Fibroblast of the aortic adventitia (primary cell): ENCODE results near the gene GPC5. TPM values are rescaled to one million over a fixed set of nuclear protein-coding genes. Genes with fewer than 3 reads are reported as not detected.
"Not testable (repeated sequence)": the region's sequence is repeated elsewhere in the genome, so short reads cannot be mapped to it uniquely, and the experiment has no call there.

Source experiments
- DNase-seq: peaks from one replicate; pipeline ENCODE4 v3.0.0-alpha.2; 2010; ENCODE audit warnings: low read depth
- H3K4me3 ChIP-seq: 2 replicates; pipeline ENCODE4 v1.5.1; 2011; ENCODE audit warnings: low read depth, mild to moderate bottlenecking, control low read depth, low read length, moderate library complexity
- total RNA-seq: library from RNA; depleted of rRNA; stranded (reverse); fragments of >200 nt; gene quantifications from 2 replicates; pipeline ENCODE4 v1.2.3, GENCODE V29; 2012; ENCODE audit warnings: low replicate concordance
- TF ChIP-seq, protein P1 (sequence below): IDR thresholded peaks from 2 replicates; pipeline ENCODE4 v1.5.1; 2011; ENCODE audit warnings: mild to moderate bottlenecking, low read length, control low read depth, inconsistent platforms; ENCODE audit not compliant: insufficient read depth

Gene GPC5
- total RNA-seq, 1 donor: 0.18 TPM

DNA sequence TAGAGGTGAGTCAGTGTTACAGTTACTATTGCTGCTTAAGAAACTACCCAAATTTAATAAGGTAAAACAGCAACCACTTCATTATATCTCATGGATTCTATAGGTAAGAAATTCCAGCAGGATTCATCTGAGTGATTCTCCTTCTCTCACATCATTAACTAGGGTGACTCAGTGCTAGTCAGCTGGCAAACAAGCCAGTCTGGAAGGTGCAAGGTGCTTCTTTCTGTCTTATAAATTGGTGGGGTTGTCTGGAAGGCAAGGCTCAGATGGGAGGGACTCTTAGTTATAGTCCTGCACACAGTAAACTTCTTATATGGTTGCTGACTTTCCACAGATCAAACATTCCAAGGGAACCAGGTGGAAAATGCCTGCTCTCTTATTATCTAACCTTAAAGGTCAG lies 484.5 kb downstream of the GPC5 start:
- H3K4me3 ChIP-seq: no peak overlapping the region
- no peak for DNase-seq
- TF ChIP-seq, protein P1, sequence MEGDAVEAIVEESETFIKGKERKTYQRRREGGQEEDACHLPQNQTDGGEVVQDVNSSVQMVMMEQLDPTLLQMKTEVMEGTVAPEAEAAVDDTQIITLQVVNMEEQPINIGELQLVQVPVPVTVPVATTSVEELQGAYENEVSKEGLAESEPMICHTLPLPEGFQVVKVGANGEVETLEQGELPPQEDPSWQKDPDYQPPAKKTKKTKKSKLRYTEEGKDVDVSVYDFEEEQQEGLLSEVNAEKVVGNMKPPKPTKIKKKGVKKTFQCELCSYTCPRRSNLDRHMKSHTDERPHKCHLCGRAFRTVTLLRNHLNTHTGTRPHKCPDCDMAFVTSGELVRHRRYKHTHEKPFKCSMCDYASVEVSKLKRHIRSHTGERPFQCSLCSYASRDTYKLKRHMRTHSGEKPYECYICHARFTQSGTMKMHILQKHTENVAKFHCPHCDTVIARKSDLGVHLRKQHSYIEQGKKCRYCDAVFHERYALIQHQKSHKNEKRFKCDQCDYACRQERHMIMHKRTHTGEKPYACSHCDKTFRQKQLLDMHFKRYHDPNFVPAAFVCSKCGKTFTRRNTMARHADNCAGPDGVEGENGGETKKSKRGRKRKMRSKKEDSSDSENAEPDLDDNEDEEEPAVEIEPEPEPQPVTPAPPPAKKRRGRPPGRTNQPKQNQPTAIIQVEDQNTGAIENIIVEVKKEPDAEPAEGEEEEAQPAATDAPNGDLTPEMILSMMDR: no peak

DNA sequence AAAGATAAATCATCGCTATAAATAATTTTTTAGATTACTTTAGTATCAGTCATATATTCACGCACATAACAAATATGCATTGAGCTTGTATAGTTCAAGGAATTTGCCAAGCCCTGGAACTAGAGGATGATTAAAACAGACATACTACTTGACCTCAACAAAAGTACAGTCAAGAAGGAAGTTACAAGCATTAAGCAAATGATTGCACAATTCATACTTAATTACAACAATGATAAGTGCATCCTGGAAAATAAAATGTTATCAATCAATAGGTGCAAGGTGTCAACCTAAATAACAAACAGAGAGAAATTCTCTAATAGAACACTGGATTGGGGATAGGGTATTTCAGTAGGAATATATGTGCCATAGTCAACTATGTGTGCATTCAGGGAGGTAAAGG lies 491.2 kb downstream of the GPC5 start:
- no peak overlapping the region for H3K4me3 ChIP-seq
- no peak for DNase-seq
- TF ChIP-seq, protein P1: no peak

DNA sequence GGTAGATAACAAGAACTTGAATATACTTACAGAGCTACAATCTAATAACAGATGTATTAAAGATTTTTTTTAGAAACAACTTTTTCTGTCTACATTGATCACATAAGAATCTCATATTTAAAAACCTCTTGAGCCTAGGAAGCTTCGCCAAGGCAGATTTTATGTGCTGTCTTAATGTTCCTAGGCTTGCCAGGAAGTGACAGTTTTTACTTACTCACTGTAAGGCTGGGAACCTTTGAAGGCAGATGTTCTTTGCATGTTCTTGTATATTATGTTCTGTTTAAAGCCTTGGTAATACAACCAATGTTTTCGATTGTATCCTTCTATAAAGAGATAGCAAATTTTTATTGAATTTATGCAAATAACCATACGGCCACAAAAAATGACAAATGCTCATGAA lies 492.7 kb downstream of the GPC5 start:
- no peak overlapping the region for H3K4me3 ChIP-seq
- no peak for DNase-seq
- TF ChIP-seq, protein P1: no peak

DNA sequence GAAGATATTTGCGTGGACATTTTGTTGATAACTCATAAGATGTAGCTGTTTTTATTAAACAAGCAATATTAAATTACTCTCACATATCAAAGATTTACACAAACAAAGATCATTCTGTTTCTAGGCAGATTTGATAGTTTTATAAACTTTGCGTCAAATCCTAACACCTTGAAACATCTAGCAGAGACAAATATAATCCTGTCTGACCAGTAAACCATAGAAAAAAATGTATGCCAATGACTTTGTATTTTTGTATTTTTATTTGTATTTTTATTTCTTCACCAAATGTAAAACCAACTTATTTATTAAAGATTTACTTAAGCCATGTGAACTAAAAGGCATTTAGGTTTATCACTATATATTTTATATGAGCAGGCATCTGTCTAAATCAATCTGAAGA lies 494.6 kb downstream of the GPC5 start:
- TF ChIP-seq, protein P1: no peak
- H3K4me3 ChIP-seq: no peak overlapping the region
- no peak for DNase-seq

- TF ChIP-seq, protein P1: no peak
- peak; percentile 1 for DNase-seq
Observed at GRCh38 chr13:91894316-91894715, 495.9 kb downstream of the GPC5 start.

DNA sequence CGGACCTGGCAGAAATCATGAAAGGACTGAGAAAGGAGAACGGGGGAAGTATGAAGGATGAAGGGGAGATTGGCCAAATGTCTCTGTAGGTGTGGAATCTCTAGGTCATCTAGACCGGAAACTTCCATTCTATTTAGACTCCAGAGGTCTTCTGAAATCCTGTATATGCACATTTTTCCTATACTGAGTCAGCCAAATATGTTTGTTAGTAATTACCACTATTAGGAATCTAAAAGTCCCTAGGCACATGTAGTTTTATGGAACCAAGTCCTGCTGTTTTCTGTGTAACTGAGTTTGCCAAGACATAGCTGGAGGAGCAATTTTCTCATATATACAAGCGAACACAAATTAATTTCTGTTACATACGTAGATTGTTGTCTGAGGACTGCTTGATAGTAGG lies 498.1 kb downstream of the GPC5 start:
- no peak for DNase-seq

More at GRCh38 chr13:91894316-91894715, 495.9 kb downstream of the GPC5 start:
- H3K4me3 ChIP-seq: no peak overlapping the region

GRCh38 chr13:91898986-91899385 lies 500.6 kb downstream of the GPC5 start:
- H3K4me3 ChIP-seq, DNase-seq: not testable (repeated sequence)

More for the DNA sequence above, 498.1 kb downstream of the GPC5 start:
- TF ChIP-seq, protein P1: no peak
- no peak overlapping the region for H3K4me3 ChIP-seq
